ENCODE results near the gene CFAP20DC.

Gene CFAP20DC

GRCh38 chr3:58962816-58963215 lies 87.0 kb downstream of the CFAP20DC start:
- H3K4me3 ChIP-seq (ENCODE audit: low read depth, low read length) = no peak overlapping the region
- TF ChIP-seq MYC (IDR thresholded peaks at IDR 0.05; ENCODE audit: low read depth, low read length) (no peak), POLR2A (IDR thresholded peaks at IDR 0.05; ENCODE audit: extremely low read depth, insufficient read length) (no peak), MAX (IDR thresholded peaks at IDR 0.05; ENCODE audit: low read depth, low read length) (no peak), CTCF (IDR thresholded peaks at IDR 0.05; ENCODE audit: low read depth, low read length) (no peak)
- no peak for DNase-seq (ENCODE audit: low read depth)

GRCh38 chr3:58962040-58962651 lies 87.7 kb downstream of the CFAP20DC start:
- H3K4me3 ChIP-seq (ENCODE audit: low read depth, low read length) = no peak overlapping the region
- DNase-seq (ENCODE audit: low read depth) = no peak
- TF ChIP-seq CTCF (IDR thresholded peaks at IDR 0.05; ENCODE audit: low read depth, low read length) (no peak), MAX (IDR thresholded peaks at IDR 0.05; ENCODE audit: low read depth, low read length) (no peak), POLR2A (IDR thresholded peaks at IDR 0.05; ENCODE audit: extremely low read depth, insufficient read length) (no peak), MYC (IDR thresholded peaks at IDR 0.05; ENCODE audit: low read depth, low read length) (no peak)

- TF ChIP-seq POLR2A (IDR thresholded peaks at IDR 0.05; ENCODE audit: extremely low read depth, insufficient read length) = no peak
- no peak for TF ChIP-seq CTCF (IDR thresholded peaks at IDR 0.05; ENCODE audit: low read depth, low read length)
- TF ChIP-seq MAX (IDR thresholded peaks at IDR 0.05; ENCODE audit: low read depth, low read length) = no peak
- TF ChIP-seq MYC (IDR thresholded peaks at IDR 0.05; ENCODE audit: low read depth, low read length) = no peak
- no peak overlapping the region for H3K4me3 ChIP-seq (ENCODE audit: low read depth, low read length)
- DNase-seq (ENCODE audit: low read depth) = no peak
Observed at GRCh38 chr3:58955308-58955707, 94.5 kb downstream of the CFAP20DC start.

GRCh38 chr3:58953288-58953687 lies 96.5 kb downstream of the CFAP20DC start:
- H3K4me3 ChIP-seq (ENCODE audit: low read depth, low read length) = no peak overlapping the region

GRCh38 chr3:58952128-58952917 lies 97.5 kb downstream of the CFAP20DC start:
- H3K4me3 ChIP-seq (ENCODE audit: low read depth, low read length) = no peak overlapping the region
- no peak for TF ChIP-seq MAX (IDR thresholded peaks at IDR 0.05; ENCODE audit: low read depth, low read length)
- TF ChIP-seq CTCF (IDR thresholded peaks at IDR 0.05; ENCODE audit: low read depth, low read length) = no peak
- TF ChIP-seq MYC (IDR thresholded peaks at IDR 0.05; ENCODE audit: low read depth, low read length) = no peak
- TF ChIP-seq POLR2A (IDR thresholded peaks at IDR 0.05; ENCODE audit: extremely low read depth, insufficient read length) = no peak
- no peak for DNase-seq (ENCODE audit: low read depth)

More at GRCh38 chr3:58953288-58953687, 96.5 kb downstream of the CFAP20DC start:
- TF ChIP-seq MYC (IDR thresholded peaks at IDR 0.05; ENCODE audit: low read depth, low read length) = no peak
- no peak for TF ChIP-seq CTCF (IDR thresholded peaks at IDR 0.05; ENCODE audit: low read depth, low read length)
- TF ChIP-seq POLR2A (IDR thresholded peaks at IDR 0.05; ENCODE audit: extremely low read depth, insufficient read length) = no peak
- TF ChIP-seq MAX (IDR thresholded peaks at IDR 0.05; ENCODE audit: low read depth, low read length) = no peak
- DNase-seq (ENCODE audit: low read depth) = no peak
